GM18511 (cell line): ENCODE results near the gene C22orf39.

Source experiments
- ATAC-seq: cut with Tn5 transposase; IDR thresholded peaks from one replicate; pipeline ENCODE4 v1.9.1; 2021; ENCODE audit warnings: mild to moderate bottlenecking, moderate library complexity; ENCODE audit not compliant: unreplicated experiment

C22orf39 gene, protein sequence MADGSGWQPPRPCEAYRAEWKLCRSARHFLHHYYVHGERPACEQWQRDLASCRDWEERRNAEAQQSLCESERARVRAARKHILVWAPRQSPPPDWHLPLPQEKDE

DNA sequence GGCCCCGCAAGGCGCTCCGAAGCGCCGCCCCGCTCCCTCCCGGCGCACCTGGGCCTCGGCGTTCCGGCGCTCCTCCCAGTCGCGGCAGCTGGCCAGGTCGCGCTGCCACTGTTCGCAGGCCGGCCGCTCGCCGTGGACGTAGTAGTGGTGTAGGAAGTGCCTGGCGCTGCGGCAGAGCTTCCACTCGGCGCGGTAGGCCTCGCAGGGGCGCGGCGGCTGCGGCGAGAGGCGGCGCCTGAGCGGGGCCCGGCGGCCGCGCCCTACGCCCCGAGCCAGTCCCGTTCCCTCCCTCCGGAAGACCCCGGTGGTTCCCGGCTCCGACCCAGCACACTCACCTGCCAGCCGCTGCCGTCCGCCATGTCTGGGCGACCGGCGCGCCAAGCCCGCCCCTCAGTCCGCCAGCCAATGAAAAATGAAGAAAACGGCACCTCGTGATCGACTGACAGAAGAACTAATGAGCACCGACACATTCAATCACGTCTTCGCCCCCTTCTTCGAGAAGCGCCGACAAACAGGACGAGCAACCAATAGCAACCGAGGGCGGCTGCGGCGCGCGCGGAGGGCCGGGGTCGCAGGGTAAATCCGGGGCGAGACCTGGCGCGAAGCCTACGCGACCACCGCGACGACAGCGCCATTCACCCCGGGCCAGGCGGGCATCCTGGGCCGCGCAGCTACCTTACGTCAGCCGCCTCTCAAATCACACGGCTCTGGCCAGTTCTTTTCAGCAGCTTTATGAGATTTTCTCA, at the start of gene C22orf39:
Gene C22orf39 (minus strand): TSS at position 382 of the 746 bp plus-strand sequence. CDS start 23 bp downstream, at position 359.
- ATAC-seq: peak; percentile 90

DNA sequence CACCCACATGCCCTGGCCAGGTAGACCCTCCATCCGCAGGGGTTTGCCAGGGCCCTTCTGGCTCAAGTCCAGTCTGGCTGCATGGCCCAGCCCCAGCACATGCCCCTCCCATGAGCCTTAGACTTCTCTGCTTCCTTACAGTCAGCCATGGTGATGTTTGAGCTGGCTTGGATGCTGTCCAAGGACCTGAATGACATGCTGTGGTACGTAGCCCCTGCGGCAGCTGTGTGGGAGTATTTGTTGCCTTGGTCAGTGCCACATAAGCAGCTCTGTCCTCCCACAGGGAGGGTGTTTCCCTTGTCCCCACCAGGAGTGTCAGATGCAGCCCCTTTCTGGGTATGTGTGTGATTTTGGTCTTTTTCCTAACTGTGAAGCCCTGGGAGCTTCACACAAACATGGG, 49.7 kb upstream of the C22orf39 start:
- no peak for ATAC-seq

DNA sequence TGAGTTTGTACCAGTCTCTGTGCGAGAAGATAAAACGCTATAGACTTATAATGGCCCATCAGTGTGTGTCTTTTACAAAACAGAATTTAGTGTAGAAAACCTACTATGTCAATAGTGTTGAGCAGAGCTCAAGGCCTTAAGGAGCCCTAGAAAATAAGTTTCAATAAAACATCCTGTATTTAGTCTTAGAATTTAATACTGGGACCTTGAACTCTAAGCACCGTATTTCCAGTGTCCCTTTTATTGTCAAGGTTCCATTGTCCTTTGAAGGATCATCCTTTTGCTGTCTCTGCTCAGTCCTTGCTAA, 48.8 kb upstream of the C22orf39 start:
- ATAC-seq: no peak

DNA sequence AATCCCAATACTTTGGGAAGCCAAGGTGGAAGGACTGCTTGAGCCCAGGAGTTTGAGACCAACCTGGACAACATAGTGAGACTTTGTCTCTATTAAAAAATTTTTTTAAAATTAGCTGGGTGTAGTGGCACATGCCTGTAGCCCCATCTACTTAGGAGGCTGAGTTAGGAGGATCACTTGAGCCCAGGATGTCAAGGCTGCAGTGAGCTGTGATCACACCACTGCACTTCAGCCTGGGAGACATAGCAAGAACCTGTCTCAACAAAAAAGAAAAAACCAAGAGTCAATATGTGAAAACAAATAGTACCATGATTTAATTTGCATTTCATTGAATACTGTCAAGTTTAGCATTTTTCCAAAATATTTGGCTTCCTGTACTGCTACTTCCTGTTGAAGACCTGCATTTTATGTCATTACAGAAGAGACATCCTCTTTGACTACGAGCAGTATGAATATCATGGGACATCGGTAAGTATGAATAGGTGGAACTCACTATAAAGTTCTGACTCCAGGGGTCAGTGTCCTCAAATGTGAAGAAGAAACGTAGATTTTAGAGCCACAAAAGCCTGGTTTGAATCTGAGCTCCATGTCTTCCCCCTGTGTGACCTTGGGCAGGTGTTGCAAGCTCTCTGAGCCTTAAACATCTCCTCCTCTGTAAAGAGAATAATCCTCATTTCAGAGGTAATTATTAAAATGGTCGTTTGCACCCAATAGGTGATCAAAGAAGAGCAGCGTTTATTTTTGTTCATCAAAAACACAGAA, 48.2 kb upstream of the C22orf39 start:
- no peak for ATAC-seq

DNA sequence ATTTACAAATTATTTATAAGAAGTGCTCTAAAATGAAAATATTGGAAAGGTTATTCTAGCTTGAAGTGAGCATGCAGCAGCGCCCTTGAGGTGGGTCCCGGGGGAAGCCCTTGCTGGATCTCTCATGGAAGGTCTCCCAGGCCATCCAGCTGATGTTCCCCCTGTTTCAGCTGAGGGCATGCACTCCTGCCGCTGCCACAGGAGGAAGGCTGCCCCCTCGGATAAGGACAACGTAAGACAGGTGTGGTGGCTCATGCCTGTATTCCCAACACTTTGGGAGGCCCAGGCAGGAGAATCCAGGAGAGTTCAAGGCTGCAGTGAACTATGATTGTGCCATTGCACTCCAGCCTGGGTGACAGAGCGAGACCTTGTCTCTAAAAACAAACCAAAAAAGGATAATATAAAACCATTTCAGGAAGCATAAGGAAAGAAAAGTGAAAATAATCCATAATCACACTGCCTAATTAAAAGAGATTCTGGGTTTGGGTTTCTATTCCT, 47.2 kb upstream of the C22orf39 start:
- no peak for ATAC-seq

DNA sequence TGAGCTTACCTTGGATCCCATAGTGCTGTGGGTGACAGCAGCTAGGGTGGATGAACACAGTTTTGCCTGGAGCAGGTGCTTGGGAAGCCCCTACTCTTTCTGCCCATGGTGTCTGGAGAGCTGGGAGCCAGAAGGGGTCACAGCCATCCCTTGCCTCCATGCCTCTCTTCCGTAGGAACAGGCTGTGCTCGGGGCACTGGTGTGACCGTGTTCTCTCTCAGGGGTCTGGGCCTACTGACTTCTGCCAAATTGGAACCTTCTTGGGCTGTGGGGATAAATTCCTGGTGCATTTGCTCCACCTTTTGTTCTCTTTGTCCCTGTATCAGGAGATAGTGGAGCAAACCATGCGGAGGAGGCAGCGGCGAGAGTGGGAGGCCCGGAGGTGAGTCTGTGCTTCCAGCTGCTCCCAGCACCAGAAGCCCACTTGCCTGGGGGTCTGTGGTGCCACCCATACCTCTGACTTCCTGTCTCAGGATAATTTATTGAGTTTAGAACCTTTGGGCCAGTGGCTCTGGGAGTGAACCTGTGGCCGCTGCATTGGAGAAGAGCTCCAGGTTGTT, 46.6 kb upstream of the C22orf39 start:
- no peak for ATAC-seq

DNA sequence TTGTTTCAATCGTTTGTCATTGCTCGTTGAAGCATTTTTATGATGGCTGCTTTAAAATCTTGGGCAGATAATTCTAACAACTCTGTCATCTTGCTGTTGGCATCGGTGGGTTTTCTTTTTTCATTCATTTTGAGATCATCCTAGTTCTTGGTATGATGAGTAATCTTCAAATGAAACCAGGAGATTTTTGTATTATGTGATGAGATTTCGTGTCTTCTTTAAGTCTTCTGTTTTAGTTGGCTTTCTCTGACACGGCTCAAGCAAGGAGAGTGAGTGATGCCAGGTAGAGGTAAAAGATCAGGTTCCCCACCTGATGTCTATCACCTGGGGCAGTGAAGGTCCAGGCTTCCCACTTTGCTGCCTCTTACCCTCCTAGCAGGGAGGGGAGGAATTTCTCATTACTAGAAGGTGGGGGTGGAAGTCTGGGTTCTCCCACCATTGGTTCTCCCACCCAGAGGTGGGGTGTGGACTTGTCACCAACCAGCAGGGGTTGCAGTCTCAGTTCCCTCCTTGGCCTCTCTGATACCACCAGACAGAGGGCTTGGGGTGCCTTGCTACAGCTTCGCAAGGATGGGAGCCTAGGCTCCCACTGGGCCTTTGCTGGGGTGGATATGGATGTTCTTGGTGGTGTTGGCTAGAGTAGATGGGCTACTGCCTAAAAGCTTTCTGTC, 45.1 kb upstream of the C22orf39 start:
- no peak for ATAC-seq

DNA sequence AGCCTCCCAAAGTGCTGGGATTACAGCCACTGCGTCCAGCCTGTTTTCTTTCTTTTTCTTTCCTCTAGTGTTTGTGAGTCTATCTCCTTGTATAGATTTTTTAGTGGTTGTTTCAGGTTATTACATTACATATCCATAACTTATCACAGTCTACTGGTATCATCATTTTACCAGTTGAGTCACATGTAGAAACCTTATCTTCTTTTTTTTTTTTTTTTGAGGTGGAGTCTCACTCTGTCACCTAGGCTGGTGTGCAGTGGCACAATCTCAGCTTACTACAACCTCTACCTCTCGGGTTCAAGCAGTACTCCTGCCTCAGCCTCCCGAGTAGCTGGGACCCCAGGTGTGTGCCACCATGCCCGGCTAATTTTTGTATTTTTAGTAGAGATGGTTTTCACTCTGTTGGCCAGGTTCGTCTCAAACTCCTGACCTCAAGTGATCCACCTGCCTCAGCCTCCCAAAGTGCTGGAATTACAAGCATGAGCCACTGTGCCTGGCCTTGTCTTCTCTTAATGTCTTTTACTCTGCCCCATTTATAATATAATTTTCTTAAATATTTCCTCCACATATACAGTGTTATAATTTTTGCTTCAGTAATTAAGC, 43.2 kb upstream of the C22orf39 start:
- no peak for ATAC-seq

DNA sequence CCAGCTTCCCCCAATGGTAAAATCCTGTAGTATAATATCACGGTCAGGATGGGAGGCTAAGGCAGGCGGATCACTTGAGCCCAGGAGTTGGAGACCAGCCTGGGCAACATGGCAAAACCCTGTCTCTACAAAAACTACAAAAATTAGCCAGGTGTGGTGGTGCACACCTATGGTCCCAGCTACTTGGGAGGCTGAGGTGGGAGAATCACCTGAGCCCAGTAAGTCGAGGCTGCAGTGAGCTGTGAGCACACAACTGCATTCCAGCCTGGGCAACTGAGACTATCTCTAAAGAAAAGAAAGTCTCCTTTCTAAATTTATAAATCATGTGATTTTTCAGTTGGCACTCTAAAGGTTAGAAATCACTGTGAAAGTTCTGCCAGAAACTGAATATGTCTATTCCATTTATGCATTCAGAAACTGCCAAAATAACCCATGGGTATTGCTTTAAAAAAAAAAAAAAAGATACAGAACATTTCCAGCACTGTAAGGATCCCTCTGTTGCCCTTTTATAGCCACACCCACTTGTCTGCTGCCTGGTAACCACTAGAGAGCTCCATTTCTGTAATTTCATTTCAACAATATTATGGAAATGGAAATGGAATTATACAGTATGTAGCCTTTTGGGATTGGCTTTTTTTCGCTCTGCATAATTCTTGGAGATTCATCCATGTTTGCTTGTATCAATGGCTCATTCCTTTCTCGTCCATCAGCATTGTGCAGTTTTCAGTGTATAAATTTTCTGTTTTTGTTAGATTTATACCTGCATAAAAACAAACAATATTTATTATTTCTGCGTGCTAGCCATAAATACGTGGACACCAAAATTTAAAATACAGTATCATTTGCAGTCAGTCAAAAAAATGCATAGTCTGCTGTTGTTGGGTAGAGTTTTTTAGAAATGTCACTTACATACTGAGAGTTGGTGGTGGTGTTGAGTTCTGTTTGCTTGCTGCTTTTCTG, 41.7 kb upstream of the C22orf39 start:
- no peak for ATAC-seq

DNA sequence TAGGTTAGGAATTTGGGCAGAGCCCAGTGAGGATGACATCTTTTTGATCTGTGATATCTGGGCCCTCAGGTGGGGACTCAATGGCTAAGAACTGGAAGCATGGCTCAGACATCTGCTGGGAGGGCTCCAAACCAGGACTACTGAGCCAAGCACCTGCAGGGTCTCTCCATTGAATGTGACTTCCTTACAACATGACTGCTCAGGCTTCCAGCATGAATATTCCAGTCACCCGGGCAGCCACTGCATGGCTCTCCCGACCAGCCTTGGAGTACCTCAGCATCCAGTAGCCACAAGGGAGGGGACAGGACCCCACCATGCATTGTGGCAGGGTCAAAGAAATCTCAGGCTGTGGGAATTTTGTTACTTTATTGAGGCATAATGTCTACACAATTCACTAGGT, 40.8 kb upstream of the C22orf39 start:
- ATAC-seq: no peak

DNA sequence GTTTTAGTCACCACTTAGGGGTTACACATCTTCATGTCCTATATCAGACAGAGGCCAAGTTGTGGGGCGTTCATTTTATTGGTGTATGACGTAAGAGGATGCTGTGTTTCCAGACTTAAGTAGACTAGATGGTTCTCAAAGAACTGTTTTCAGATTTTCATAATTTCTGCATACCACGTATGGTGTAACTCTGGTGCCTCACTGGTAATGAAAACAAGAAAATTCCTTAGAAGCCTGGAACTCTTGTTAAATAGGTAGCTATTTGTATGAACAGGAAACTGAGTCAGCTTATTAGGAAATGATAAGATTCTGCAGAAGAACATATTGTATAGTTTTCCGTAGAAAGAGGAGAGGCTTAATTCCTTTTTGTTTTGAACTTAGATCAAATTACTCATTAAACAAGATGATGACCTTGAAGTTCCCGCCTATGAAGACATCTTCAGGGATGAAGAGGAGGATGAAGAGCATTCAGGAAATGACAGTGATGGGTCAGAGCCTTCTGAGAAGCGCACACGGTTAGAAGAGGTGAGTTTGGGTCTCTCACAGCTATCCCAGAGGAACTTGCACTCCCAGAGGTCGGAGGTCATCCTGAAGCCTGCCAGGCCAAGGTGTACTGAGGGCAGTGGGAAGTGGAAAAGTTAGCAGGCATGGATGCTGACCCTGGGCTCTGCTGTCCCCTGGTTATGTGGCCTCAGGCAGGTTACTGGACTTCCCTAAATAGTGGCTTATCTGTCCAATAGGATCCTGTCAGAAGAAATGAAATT, 36.2 kb upstream of the C22orf39 start:
- ATAC-seq: no peak

DNA sequence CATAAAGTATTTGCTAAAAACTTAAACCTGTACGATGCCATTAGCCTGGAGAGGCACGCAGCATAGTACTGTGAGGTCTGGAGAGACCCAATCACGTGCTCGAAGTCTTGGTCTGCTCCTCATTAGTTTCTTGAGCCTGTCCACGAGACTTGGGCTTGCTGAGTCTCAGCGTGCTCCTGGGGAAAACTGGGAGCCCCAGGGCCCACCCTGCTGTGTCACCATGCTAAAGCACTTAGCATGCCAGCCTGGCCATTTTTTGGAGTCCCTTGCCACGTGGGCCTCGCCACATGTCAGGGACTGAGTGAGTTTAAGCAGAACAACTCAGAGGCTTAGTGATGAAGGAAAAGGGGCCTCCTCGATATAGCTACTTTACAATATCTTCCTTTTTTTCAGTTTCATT, 34.8 kb upstream of the C22orf39 start:
- ATAC-seq: no peak

DNA sequence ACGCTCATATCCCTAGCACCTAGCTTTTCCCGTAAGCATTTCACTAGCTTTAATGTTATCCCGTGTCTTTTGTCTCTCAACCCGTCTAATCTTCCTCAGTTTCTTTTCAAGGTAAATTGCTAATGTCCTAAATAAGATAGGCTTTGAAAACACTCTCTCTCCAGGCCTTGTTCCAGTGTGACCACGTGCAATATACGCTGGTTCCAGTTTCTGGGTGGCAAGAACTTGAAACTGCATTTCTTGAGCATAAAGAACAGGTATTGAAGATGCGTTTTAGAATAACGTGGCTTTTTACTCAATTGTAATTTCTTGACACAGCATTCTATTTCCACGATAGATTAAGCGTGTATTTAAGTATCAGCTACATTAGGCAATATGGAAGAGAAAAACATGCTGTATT, 33.3 kb upstream of the C22orf39 start:
- no peak for ATAC-seq

DNA sequence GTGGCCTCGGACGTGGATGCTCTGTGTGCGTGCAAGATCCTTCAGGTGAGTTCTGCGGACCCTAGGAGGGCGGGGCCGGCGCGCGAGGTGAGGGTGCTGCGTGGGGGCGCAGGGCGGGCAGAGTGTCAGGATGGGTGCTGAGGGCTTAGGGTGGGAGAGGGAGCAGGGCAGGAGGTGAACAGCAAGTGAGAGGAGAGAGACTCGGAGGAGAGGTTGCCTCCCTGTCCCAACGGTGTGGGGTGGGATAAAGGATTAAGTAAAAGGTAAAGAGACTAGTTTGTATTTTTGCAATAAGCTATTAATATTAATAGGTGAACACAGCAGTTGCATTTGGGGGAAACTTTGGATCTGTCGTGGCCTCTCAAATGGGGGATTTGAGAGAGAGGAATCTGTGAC, 32.7 kb upstream of the C22orf39 start:
- no peak for ATAC-seq

DNA sequence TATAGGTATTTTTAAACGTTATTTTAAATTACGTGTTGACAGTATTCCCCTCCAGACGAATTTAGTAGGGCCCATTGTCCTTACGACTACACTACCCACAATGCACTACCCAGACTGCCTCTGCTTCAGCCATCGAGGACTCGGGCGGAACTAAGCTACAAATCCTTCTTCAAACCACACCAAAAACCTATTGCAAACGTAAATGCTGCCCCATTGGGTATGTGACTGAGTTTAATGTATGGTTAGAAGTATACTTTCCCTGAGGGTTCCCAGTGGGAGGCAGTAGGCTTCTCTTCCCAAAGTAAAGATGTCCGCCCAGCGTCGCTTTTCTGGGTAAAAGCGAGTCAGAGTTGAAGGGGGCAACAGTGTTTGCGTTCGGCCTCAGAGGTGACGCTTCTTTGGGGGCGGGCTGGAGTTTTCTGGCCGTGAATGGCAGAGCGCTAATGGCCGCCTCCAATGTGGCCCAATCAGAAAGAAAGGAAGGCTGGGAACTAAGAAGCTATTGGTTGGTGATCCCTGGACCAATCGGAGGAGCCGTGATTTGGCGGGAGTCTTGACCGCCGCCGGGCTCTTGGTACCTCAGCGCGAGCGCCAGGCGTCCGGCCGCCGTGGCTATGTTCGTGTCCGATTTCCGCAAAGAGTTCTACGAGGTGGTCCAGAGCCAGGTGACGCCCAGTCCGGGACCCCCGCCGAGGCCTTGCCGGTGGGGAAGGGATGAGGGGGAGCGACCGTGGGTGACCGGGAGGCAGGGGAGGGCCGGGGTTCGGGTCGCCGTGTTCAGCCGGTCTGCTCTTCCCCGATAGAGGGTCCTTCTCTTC, 32.1 kb upstream of the C22orf39 start, which contains the start of gene CDC45:
Gene CDC45 (plus strand): TSS at position 566 of the 818 bp plus-strand sequence. CDS start 49 bp downstream, at position 615.
- ATAC-seq: peak; percentile 89

DNA sequence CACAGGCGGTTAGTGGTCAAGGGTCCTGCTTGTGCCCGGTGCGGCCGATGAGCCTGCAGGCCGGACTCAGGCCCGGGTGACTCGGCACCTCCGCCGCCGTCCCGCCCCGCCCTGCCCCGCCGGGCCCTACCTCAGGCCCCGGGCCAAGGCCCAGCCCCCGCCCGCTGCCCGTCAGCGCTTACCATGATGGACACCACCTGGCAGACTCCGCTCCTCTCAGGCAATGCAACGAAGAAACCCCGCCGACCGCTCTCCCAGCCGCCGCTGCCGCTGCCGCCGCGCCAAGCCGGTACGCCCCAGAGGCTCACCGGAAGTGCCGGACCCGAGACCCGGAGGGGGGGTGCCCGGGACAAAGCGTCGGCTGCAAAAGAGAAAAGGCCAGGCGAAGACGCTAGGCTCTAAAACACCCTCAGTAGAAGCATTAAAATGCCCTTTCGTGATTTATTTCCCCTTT, 31.4 kb upstream of the C22orf39 start, which contains the start of gene UFD1:
Gene UFD1 (minus strand): TSS at position 293 of the 454 bp plus-strand sequence. CDS start 108 bp downstream, at position 185.
- ATAC-seq: peak; percentile 56

DNA sequence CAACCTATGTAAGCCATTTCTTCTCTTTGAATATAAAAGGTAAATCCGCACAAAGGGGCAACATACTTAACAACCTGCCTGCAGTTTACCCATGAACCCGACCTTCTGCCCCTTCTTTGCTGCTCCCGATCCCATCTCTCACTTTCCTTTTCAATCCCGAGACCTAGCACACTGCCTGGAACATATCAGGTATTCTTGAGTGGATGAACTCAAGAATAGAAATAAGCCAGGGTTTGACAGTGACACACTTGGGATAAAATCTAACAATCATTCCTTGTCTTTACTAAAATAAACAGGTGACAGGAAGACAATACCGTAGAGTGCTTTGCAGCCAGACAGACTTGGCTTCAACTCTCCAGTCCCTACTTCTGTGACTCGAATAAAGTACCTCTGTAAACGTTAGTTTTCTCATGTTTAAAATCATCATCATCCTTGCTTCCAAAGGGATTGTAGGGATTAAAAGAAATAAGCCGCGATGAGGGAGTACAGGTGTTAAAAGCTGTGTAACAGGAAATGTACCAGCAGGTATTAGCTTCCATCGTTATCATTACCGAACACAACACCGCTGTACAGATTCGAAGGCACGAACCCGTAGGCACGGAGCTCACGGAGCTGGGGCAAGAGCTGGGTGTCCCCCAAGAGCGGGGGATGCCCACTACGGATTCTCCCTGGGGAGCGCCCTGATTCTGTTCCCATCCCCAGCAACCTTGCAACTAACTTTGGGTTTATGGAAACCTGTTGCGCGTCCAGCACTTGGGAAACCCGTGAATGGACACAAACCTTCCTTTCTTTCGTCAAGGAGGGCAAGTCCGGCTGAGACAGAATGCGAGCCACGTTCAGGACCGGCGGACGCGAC, 30.8 kb upstream of the C22orf39 start:
- no peak for ATAC-seq
